Body of pancreas (tissue), 4 donors: ENCODE results near the gene ECM2.

Source experiments
- CTCF ChIP-seq, 7 experiments: fragments of 450-650 bp in 4 of 7; fragments of 200-600 bp in 3 of 7; sonication (generic) in 3 of 7; IDR thresholded peaks; one replicate each; pipeline ENCODE4 v1.5.1; 2016 to 2019; ENCODE audit warnings: antibody characterized with exemption in 7 of 7
- POLR2A ChIP-seq, 3 donors: fragments of 450-650 bp; IDR thresholded peaks; one replicate each; pipeline ENCODE4 v1.6.1; 2016; ENCODE audit warnings: antibody characterized with exemption in 3 of 3, mild to moderate bottlenecking in 2 of 3

GRCh38 chr9:92467511-92467910 is 68.3 kb downstream of the ECM2 start:
- TF ChIP-seq CTCF (IDR thresholded peaks at IDR 0.05) (no peak), POLR2A (IDR thresholded peaks at IDR 0.05) (no peak)
